Astrocyte (in vitro differentiated cells and primary cell): ENCODE results near the gene LRRC61. TPM values are rescaled to one million over a fixed set of nuclear protein-coding genes. Genes with fewer than 3 reads are reported as not detected.

Experiments used
- DNase-seq: peaks from one replicate; pipeline ENCODE4 v3.0.0-alpha.2; 2010; ENCODE audit warnings: low read depth
- FAIRE-seq: peaks from 2 replicates; lab custom pipeline; 2011; peaks lifted over from hg19 to GRCh38; lab: Jason Lieb, UNC
- H2AFZ ChIP-seq: 2 replicates; pipeline ENCODE4 v1.6.0; 2012; ENCODE audit warnings: low read depth, low read length, inconsistent platforms
- H3K27ac ChIP-seq: 2 replicates; pipeline ENCODE4 v1.5.1; 2011; ENCODE audit warnings: low read depth, low read length, inconsistent platforms
- H3K27me3 ChIP-seq: 2 replicates; pipeline ENCODE4 v1.6.0; 2011; ENCODE audit warnings: low read length, inconsistent platforms; ENCODE audit not compliant: insufficient read depth
- H3K36me3 ChIP-seq: 2 replicates; pipeline ENCODE4 v1.5.1; 2011; ENCODE audit warnings: low read length, inconsistent platforms; ENCODE audit not compliant: insufficient read depth
- H3K4me1 ChIP-seq: 2 replicates; pipeline ENCODE4 v1.5.1; 2011; ENCODE audit warnings: low read length, inconsistent platforms; ENCODE audit not compliant: insufficient read depth
- H3K4me2 ChIP-seq: 2 replicates; pipeline ENCODE4 v1.6.0; 2012; ENCODE audit warnings: low read length, inconsistent platforms
- H3K4me3 ChIP-seq: 2 replicates; pipeline ENCODE4 v1.5.1; 2011; ENCODE audit warnings: low read depth, mild to moderate bottlenecking, low read length, inconsistent platforms; ENCODE audit not compliant: insufficient read depth
- H3K79me2 ChIP-seq: 2 replicates; pipeline ENCODE4 v1.6.0; 2012; ENCODE audit warnings: mild to moderate bottlenecking, low read length, inconsistent platforms; ENCODE audit not compliant: insufficient read depth
- H3K9ac ChIP-seq: 2 replicates; pipeline ENCODE4 v1.6.0; 2012; ENCODE audit warnings: mild to moderate bottlenecking, low read length, inconsistent platforms
- H3K9me3 ChIP-seq: 2 replicates; pipeline ENCODE4 v1.5.1; 2012; ENCODE audit warnings: low read depth, mild to moderate bottlenecking, low read length, inconsistent platforms; ENCODE audit not compliant: insufficient read depth
- H4K20me1 ChIP-seq: 2 replicates; pipeline ENCODE4 v1.6.0; 2012; ENCODE audit warnings: low read length, inconsistent platforms; ENCODE audit not compliant: insufficient read depth
- H3K27ac Mint-ChIP-seq: one replicate; pipeline ENCODE4 v1.8.0; 2021; ENCODE audit warnings: mild to moderate bottlenecking, mixed read lengths; ENCODE audit not compliant: unreplicated experiment
- H3K27me3 Mint-ChIP-seq: one replicate; pipeline ENCODE4 v1.8.0; 2021; ENCODE audit warnings: low read depth, mixed read lengths; ENCODE audit not compliant: unreplicated experiment
- H3K36me3 Mint-ChIP-seq: one replicate; pipeline ENCODE4 v1.8.0; 2021; ENCODE audit warnings: low read depth, mixed read lengths; ENCODE audit not compliant: unreplicated experiment
- H3K4me1 Mint-ChIP-seq: one replicate; pipeline ENCODE4 v1.8.0; 2021; ENCODE audit warnings: low read depth, mixed read lengths; ENCODE audit not compliant: unreplicated experiment
- H3K4me3 Mint-ChIP-seq: one replicate; pipeline ENCODE4 v1.8.0; 2021; ENCODE audit warnings: mild to moderate bottlenecking, moderate library complexity, mixed read lengths; ENCODE audit not compliant: unreplicated experiment
- H3K9me3 Mint-ChIP-seq: one replicate; pipeline ENCODE4 v1.8.0; 2021; ENCODE audit warnings: mild to moderate bottlenecking, mixed read lengths; ENCODE audit not compliant: unreplicated experiment
- CTCF ChIP-seq: IDR thresholded peaks from 2 replicates; pipeline ENCODE4 v1.5.1; 2011; ENCODE audit warnings: low read depth, mild to moderate bottlenecking, inconsistent platforms, low read length, moderate library complexity; ENCODE audit not compliant: insufficient read depth
- EZH2 ChIP-seq: IDR thresholded peaks from 2 replicates; pipeline ENCODE4 v1.6.1; 2012; ENCODE audit warnings: mild to moderate bottlenecking, low read length, inconsistent platforms; ENCODE audit not compliant: insufficient read depth
- total RNA-seq: library from RNA; stranded (reverse); gene quantifications from 2 replicates; pipeline ENCODE4 v1.2.1, GENCODE V29; 2021

LRRC61 gene
- total RNA-seq, 1 donor from 2014 or later, result 0.45 TPM

GRCh38 chr7:150343225-150343624, 20.1 kb downstream of the LRRC61 start:
- Mint-ChIP-seq H3K27me3 (peaks cover 43% of the 10 kb centered on the region), H3K27ac (no peak overlapping the region), H3K4me3 (no peak overlapping the region), H3K36me3 (peaks cover 6% of the 10 kb centered on the region), H3K9me3 (peaks cover 18% of the 10 kb centered on the region), H3K4me1 (peaks cover 14% of the 10 kb centered on the region)
- H3K4me2 ChIP-seq, result no peak overlapping the region
- H2AFZ ChIP-seq, result no peak overlapping the region
- TF ChIP-seq CTCF (no peak), EZH2 (no peak)
- DNase-seq (no peak), FAIRE-seq (no peak)
- H3K4me3 ChIP-seq, result no peak overlapping the region
- H3K27me3 ChIP-seq, result peaks cover 18% of the 10 kb centered on the region
- H3K27ac ChIP-seq, result no peak overlapping the region
- no peak overlapping the region for H3K9ac ChIP-seq
- H3K36me3 ChIP-seq, result no peaks in the 10 kb centered on the region
- H3K79me2 ChIP-seq, result no peaks in the 10 kb centered on the region
- H3K9me3 ChIP-seq, result peaks cover 4% of the 10 kb centered on the region
- H3K4me1 ChIP-seq, result peaks cover 12% of the 10 kb centered on the region
- peaks cover 7% of the 10 kb centered on the region for H4K20me1 ChIP-seq

DNA sequence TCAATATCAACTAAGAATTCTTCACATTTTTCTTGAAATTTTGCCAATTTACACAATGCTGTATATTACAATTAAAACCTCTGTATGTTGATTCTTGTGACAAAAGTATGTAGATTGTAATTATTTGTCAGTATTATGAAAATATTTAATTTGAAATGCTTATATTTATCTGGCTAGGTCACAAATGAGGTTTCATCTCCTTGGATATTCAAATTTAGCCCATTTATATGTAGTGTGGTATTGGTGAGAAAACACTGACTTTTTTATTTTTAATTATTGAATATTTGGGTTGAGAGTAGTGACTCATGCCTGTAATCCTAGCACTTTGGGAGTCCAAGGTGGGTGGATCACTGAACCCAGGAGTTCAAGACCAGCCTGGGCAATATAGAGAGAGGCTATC, 21.1 kb downstream of the LRRC61 start:
- H2AFZ ChIP-seq, result no peak overlapping the region
- H3K27ac ChIP-seq, result no peak overlapping the region
- H3K9me3 ChIP-seq, result peaks cover 4% of the 10 kb centered on the region
- H3K4me1 Mint-ChIP-seq, result peaks cover 12% of the 10 kb centered on the region
- DNase-seq (no peak), FAIRE-seq (no peak)
- peaks cover 9% of the 10 kb centered on the region for H3K4me1 ChIP-seq
- H3K4me3 ChIP-seq, result no peak overlapping the region
- no peak overlapping the region for H3K27ac Mint-ChIP-seq
- H3K36me3 Mint-ChIP-seq, result peaks cover 6% of the 10 kb centered on the region
- TF ChIP-seq EZH2 (no peak), CTCF (no peak)
- H3K79me2 ChIP-seq, result no peaks in the 10 kb centered on the region
- H3K9ac ChIP-seq, result no peak overlapping the region
- H3K4me2 ChIP-seq, result no peak overlapping the region
- H3K27me3 Mint-ChIP-seq, result peaks cover 39% of the 10 kb centered on the region
- peaks cover 20% of the 10 kb centered on the region for H3K27me3 ChIP-seq
- H3K9me3 Mint-ChIP-seq, result peaks cover 18% of the 10 kb centered on the region
- no peak overlapping the region for H3K4me3 Mint-ChIP-seq
- H4K20me1 ChIP-seq, result peaks cover 7% of the 10 kb centered on the region
- no peaks in the 10 kb centered on the region for H3K36me3 ChIP-seq

- Mint-ChIP-seq H3K27ac (no peak overlapping the region), H3K36me3 (peaks cover 6% of the 10 kb centered on the region), H3K4me1 (peaks cover 5% of the 10 kb centered on the region), H3K9me3 (peaks cover 18% of the 10 kb centered on the region), H3K4me3 (no peak overlapping the region), H3K27me3 (peaks cover 32% of the 10 kb centered on the region)
- Histone ChIP-seq H3K4me1 (peaks cover 3% of the 10 kb centered on the region), H3K4me3 (no peak overlapping the region), H3K27me3 (peaks cover 20% of the 10 kb centered on the region), H3K36me3 (no peaks in the 10 kb centered on the region), H3K27ac (no peak overlapping the region), H3K9me3 (peaks cover 4% of the 10 kb centered on the region), H2AFZ (no peak overlapping the region), H3K79me2 (no peaks in the 10 kb centered on the region), H3K9ac (no peak overlapping the region), H3K4me2 (no peak overlapping the region), H4K20me1 (peaks cover 1% of the 10 kb centered on the region)
- FAIRE-seq (no peak), DNase-seq (no peak)
- TF ChIP-seq EZH2 (no peak), CTCF (no peak)
Measured at GRCh38 chr7:150345012-150345411, 21.9 kb downstream of the LRRC61 start.
